22Rv1 (cell line): Measurements from ENCODE around the gene STK38L.

Source experiments
- ZFX ChIP-seq: fragments of 450-650 bp; IDR thresholded peaks from 2 replicates; pipeline ENCODE4 v1.6.1; 2017; ENCODE audit warnings: antibody characterized with exemption, borderline replicate concordance
- TF ChIP-seq, protein P1 (sequence below): fragments of 450-650 bp; IDR thresholded peaks from 2 replicates; pipeline ENCODE4 v1.5.1; 2017; ENCODE audit warnings: mild to moderate bottlenecking

GRCh38 chr12:27319848-27320247 lies 75.8 kb downstream of the STK38L start:
- TF ChIP-seq, protein P1, sequence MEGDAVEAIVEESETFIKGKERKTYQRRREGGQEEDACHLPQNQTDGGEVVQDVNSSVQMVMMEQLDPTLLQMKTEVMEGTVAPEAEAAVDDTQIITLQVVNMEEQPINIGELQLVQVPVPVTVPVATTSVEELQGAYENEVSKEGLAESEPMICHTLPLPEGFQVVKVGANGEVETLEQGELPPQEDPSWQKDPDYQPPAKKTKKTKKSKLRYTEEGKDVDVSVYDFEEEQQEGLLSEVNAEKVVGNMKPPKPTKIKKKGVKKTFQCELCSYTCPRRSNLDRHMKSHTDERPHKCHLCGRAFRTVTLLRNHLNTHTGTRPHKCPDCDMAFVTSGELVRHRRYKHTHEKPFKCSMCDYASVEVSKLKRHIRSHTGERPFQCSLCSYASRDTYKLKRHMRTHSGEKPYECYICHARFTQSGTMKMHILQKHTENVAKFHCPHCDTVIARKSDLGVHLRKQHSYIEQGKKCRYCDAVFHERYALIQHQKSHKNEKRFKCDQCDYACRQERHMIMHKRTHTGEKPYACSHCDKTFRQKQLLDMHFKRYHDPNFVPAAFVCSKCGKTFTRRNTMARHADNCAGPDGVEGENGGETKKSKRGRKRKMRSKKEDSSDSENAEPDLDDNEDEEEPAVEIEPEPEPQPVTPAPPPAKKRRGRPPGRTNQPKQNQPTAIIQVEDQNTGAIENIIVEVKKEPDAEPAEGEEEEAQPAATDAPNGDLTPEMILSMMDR = no peak
- no peak for TF ChIP-seq ZFX
